COLO829 (cell line): ENCODE measurements around the gene CCND3.
A peak's percentile ranks its signal among the peaks of the same experiment; 100 is the strongest.
"Not testable (repeated sequence)": the region's sequence is repeated elsewhere in the genome, so short reads cannot be mapped to it uniquely, and the experiment has no call there.

ENCODE experiments used
- DNase-seq: peaks from one replicate; pipeline ENCODE4 v3.0.0; 2012; ENCODE audit warnings: low spot score

Gene CCND3

DNA sequence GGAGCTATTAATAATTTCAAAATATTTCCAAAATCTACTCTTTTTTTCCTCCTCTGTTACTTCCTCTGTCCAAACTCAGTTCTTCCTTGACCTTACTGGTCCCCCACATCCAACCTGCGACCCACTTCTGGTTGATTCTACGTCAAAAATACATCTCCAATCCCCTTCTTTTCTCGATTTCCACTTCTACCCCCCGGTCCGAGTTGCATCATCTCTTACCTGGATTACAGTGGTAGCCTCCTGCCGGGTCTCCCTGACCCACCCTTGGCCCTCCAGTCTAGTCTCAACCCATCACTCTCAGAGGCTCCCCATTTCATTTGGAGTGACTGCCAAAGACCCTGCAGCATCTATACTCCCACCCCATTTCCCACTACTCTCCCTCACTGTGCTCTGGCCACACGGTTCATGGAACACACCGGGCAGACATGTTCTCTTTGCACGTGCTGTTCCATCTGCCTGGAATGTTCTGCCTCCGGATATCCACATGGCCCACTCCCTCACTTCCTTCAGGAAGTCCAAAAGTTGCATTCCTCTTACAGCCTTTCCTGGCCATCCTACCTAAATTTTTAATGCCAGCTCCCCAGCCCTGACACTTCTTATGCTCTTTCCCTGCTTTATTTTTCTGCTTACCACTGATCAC is 6.1 kb upstream of the CCND3 start:
- no peak for DNase-seq

- no peak for DNase-seq
These were observed 1.8 kb upstream of the CCND3 start for GRCh38 chr6:41943456-41943855.

DNA sequence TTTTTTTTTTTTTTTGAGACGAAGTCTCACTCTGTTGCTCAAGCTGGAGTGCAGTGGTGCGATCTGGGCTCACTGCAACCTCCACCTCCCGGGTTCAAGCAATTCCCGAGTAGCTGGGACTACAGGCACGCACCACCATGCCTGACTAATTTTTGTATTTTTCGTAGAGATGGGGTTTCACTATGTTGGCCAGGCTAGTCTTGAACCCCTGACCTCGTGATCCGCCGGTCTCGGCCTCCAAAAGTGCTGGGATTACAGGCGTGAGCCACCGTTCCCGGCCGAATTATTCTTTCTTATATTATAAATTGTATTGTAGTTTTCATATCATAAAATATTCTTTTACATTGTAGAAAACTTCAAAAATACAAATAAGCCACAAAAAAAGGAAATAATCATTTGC is 1.3 kb upstream of the CCND3 start:
- DNase-seq: not testable (repeated sequence)

DNA sequence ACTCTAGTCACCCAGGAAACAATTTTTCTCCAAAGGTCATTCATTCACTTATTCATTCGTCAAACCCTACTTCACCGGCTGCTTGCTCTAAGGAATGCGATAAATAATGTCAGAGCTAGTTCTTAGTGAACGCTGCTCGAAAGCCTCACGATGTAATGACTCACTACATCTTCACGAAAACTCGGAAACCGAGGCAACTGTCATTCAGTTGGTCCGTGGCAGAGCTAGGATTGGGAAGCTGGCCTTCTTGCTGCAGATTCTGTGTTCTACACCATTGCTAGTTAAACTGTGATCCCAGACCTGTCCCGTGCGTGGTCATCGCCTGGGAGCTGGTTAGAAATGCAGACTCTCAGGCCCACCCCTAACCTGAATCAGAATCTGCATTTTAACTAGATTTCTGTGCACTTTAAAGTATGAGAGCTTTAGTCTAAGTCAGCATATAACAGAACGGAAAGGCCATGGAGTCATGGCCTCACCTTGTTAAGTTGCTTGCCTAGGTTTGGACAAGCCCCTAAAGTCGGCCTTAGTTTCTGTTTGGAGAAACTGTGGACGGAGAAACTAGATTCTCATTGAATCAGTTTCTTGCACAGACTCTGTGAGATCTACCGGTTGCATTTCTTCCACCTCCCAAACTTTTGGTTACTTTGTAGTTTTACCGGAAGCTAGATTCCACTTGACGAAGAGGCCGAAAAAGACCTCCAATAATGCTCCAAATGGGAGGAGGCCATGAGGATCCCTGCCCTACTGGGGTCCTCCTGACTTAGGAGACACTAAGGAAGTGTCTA is 651 bp upstream of the CCND3 start:
- DNase-seq: no peak

- DNase-seq: no peak
These were observed 789 bp downstream of the CCND3 start for GRCh38 chr6:41940759-41941279.

DNA sequence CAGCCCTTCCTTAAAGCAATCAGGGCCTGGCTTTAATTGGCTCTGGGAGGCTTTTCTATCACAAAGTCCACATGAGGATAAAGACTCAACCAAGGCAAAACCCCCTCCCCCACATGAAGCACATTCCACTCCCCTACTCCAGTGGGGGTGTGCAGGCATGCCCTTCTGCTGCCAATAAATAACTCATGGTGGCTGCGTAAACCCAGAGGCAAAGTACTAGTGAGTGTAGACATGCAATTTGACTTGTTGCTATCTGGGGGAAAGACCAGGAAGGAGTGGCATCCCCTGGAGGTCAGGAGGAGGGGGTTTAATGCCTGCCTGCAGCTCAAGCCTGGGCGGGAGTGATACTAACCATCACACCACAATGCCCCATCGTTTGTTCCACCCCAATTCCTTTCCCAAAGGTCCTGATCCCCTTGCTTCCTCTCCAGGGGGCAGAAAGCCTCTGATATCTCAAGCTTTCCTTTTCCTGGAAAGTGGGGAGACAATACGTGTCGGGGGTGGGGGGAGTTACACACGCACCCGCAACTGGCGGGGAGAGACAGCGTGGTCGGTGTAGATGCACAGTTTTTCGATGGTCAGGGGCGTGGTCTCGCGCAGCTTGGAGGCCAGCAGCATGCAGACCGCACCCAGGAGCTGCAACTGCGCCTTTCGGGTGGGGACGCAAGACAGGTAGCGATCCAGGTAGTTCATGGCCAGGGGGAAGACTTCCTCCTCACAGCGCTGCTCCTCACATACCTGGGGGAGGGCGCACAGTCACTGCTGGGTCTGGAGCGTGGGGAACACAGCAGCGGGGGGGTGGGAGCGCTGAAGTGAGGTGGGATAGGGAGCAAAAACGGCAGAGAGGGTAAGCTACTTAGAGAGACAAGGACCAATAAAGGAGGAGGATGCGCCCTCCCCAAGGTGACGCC is 1.5 kb downstream of the CCND3 start:
- no peak for DNase-seq

GRCh38 chr6:41939176-41939847 is 2.3 kb downstream of the CCND3 start:
- no peak for DNase-seq

DNA sequence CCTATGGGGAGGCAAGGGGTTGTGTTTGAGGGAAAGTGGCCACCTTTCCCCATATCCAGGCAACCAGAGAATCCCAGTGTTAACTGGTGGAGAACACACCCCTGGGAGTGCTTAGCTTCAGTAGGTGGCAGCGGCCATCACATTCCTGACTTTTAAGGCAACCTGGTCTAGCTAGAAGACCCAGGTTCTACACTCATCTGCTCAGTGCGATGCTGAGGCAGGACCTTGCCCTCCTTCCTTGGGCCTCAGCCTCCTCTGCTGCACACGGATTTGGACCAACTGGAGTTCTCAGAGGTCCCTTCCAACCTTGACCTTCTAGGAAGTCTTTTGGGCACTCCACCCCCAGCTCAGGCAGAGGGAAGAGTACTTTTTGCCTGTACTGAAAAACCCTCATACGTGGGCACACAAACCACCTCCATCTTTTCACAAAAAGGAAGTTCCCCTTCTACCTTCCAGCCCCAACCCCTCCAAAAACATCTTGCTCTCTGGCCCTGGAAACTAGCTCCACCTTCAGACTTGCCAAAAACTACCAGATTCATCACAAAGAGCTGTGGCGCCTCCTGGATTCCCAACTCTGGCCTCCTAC is 2.9 kb downstream of the CCND3 start:
- no peak for DNase-seq

DNA sequence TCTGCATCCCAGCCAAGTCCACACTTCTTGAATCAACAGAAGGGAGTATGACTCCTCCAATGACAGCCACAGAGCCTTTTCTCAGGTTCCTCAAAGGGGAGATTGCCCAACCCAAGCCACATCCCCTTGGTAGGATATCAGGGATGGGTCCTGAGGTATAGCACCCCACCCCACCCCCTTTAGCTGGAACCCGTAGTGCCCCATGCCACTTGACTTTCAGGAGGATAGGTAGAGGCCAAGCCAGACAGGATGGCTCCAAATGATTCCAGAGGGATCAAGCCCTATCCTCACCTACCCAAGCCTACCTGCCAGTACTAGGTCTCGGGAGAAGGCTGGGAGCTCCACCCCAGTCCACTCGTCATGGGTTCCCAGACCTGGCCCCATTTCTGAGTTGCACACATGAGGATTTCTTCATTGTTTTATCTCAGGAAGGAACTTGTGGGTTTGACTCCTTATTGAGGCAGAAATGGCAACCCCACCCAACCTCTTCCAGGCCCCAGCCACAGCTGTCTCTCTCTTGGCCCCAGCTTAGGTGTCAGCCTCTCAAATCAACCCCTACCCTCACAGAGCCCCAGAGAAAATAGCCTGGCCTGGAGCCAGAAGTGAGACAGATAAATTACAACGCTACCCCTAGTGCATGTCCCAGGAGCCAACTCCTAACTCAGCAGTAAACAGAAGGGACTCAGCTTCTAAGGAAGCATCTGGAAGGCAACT is 3.6 kb downstream of the CCND3 start:
- no peak for DNase-seq

DNA sequence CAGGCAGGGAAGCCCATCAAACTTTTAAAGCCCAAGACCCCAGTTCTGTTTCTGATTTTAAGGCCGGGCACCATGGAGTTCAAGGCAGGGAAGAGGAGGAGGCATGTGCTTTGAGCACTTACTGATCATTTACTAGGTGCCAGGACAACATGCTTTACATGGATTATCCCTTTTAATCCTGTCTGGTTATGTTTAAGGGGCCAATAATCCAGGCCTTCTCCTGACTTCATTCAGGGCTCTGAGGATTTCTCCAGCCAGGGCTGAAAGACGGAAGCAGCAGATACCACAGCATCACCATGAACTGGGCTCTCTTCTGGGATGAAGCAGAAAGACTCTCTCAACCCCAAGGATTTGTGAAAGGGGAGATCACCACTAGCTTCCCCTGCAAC is 4.1 kb downstream of the CCND3 start:
- no peak for DNase-seq

DNA sequence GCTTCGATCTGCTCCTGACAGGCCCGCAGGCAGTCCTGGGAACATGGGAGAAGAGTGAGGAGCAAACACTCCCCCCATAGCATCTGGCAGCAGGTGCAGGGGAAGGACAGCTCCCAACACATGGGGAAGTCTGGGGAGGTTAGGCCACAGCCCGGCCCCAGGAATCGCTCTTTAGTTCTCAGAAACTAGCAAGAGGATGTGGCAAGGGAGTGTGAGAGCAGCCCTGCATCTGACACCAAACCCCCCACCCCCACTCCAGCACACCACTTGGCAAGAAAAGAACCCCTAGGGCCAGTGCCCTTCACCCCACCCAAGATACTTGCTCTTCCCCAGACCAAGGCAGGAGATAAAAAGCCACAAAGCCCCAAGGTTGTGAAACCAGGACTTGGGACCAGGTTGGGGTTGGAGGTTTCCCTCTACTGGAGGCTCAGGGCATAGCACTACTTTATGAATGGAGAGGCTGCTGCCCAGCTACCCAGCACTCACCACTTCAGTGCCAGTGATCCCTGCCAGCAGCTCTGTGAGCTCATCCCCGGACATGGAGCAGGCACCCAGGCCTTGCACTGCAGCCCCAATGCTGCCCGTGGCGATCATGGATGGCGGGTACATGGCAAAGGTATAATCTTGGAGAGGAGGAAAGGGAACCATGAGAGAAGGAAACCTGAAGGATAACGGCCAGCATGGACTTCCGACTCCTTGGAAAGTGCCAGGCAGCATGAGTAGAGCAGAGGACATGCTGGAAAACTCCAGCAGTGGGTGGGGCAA is 5.4 kb downstream of the CCND3 start:
- DNase-seq: peak; percentile 91

GRCh38 chr6:41935685-41936072 is 5.9 kb downstream of the CCND3 start:
- DNase-seq: no peak

- DNase-seq: no peak
These were observed 6.4 kb downstream of the CCND3 start for GRCh38 chr6:41935193-41935574.

DNA sequence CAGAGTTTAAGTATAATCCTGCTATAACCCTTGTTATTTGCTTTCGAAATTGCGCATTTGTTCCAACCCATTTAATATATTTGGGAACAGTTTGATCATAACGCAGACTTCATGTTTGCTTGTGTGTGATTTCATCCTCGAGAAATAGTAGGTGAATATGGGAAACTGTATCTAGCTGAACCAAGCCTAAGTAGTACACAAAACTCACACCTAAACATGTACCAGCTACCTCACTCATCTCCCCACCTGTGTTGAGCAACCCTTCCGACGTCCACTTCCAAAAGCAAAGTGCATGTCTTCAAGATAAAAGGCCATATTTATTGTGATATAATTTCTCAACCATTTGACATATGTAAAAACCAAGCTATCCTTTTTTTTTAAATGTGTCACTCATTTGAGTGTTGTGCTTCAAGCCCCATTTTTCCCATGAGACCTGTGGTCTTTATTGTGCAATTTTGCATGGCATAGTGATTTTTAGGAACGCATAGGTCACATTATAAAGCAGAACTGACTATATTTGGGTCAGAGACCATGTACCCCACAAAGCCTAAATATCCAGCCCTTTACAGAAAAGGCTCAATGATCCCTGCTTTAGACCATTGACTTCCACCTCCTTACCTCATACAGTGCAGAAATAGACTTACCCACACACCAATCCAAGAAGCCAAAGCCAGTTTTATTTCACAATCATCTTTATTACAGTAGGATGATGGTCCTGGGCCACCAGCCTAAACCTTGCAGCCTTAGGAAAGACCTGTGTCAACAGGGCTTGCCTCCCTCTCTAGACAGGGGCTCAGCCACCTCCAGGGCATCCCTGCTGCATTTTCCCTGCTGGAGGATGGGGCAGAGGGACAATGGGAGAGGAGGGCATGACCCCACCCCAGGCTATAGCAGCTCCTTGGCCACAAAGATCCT is 7.1 kb downstream of the CCND3 start:
- DNase-seq: no peak

- no peak for DNase-seq
These were observed 9.2 kb downstream of the CCND3 start for GRCh38 chr6:41932378-41932777.

DNA sequence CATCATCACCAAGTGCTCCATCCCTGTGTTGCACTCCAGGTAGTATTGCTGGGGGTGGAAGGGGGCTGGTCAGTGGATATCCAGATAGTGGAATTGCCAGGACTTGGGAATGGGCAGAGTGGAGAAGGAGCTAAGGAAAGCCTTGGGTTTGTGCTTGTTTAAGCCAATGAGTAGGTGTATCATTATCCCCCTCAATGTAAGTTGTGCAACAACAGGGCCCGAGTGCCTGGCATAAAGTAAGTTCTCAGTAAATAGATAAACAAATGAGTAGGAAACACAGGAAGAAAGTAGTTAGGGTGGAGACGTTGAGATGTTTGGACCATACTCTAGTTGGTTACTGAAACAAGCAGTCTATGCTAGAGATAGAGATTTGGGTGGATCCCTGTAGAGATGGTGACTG is 9.8 kb downstream of the CCND3 start:
- DNase-seq: no peak

DNA sequence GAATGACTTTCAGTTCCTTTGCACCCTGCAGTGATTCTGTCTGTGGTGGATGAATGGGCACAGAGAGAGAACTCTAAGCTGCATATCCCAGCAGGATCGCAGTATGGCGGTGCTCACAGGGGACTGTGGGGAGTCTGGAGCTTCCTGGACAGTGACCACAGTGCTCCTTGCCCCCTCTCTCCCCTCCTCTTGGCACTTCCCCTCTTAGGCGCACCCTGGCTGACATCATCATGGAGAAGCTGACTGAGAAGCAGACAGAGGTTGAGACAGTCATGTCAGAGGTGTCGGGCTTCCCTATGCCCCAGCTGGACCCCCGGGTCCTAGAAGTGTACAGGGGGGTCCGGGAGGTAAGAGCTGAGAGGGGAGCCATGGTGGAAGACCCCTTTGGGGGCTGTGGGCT is 11.7 kb downstream of the CCND3 start:
- no peak for DNase-seq

DNA sequence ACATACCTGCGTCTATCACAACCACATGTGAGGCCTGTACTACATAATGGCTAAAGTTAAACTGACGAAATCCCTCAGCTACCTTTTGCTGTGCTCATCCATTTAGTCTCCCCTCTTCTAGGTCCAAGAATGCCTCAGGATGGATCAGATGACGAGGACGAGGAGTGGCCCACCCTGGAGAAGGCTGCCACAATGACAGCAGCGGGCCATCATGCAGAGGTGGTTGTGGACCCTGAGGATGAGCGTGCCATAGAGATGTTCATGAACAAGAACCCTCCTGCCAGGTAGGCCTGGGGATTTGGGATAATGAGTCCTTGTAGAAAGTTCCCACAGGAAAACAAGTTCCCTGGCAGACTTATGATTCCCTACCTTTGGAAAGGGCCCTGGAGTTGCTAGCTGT is 14.4 kb downstream of the CCND3 start:
- DNase-seq: no peak

DNA sequence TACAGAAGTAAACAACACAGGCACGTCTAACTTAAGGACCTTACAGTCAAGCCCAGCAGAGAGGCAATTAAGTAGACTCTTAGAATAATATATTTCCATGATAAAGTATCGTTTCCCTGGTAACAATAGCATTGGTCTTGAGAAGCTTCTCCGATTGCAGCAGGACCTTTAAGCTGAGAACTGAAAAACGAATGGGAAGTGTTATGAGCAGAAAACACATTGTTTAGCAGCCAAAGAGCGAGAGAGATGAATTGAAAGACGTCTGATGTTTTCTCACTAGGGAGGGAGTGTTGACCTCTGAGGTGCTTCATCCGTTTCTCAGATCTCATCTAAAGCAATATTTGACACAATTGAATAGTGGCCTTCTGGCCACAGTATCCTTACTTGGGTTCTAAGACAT is 19.5 kb downstream of the CCND3 start:
- DNase-seq: no peak
